ENCODE measurements around the gene RHBDL3. TPM values are rescaled to one million over a fixed set of nuclear protein-coding genes. Genes with fewer than 3 reads are reported as not detected.

Gene RHBDL3
- total RNA-seq, 1 experiment from 2014 or later = not detected

- no peaks in the 10 kb centered on the region for H3K9me2 ChIP-seq (replicated peaks; ENCODE audit: low read length)
- DNase-seq (no peak), ATAC-seq (no peak)
- no peaks in the 10 kb centered on the region for H3K36me3 ChIP-seq (ENCODE audit: low read depth, low read length)
- no peak for TF ChIP-seq EZH2 (IDR thresholded peaks at IDR 0.05; ENCODE audit: low read length, unreplicated experiment)
- TF ChIP-seq CTCF (conservative IDR thresholded peaks at IDR 0.05; ENCODE audit: low read depth, low read length) = no peak
- TF ChIP-seq EZH2phosphoT487 (IDR thresholded peaks at IDR 0.05; ENCODE audit: borderline replicate concordance, low read length) = no peak
- no peaks in the 10 kb centered on the region for H3K79me2 ChIP-seq (ENCODE audit: low read length)
- H3F3A ChIP-seq (ENCODE audit: low read length, unreplicated experiment) = no peaks in the 10 kb centered on the region
- no peak overlapping the region for H3K4me3 ChIP-seq (ENCODE audit: low read length)
- H3K27me3 ChIP-seq (ENCODE audit: low read length) = no peaks in the 10 kb centered on the region
- no peak overlapping the region for H2AFZ ChIP-seq (ENCODE audit: low read length)
- ChIA-PET POLR2A (ENCODE audit: unreplicated experiment) (interaction anchor here (0.7 kb wide), 1 partner anchor 69 kb away, joined by 3 read pairs; no protein-coding TSS in a partner anchor), CTCF (no interaction called here)
- no peaks in the 10 kb centered on the region for H4K20me1 ChIP-seq (ENCODE audit: low read length)
- BruUV-seq (replicated peaks) = no TSS peak
- H3K27ac ChIP-seq (ENCODE audit: low read length) = no peak overlapping the region
- H3K9ac ChIP-seq (ENCODE audit: low read length) = no peak overlapping the region
- intact Hi-C loops (cut with micrococcal nuclease) = no loop called here
- H3K4me1 ChIP-seq (ENCODE audit: insufficient read depth, low read length) = no peaks in the 10 kb centered on the region
- H3K9me3 ChIP-seq (ENCODE audit: low read length) = no peaks in the 10 kb centered on the region
- H3K4me2 ChIP-seq (ENCODE audit: low read length) = no peak overlapping the region
Measured at GRCh38 chr17:32239456-32239855, 26.2 kb upstream of the RHBDL3 start.

GRCh38 chr17:32240750-32241149 is 24.9 kb upstream of the RHBDL3 start:
- intact Hi-C loops (cut with micrococcal nuclease) = no loop called here

More at GRCh38 chr17:32240750-32241149, 24.9 kb upstream of the RHBDL3 start:
- Histone ChIP-seq H4K20me1 (ENCODE audit: low read length) (no peaks in the 10 kb centered on the region), H3F3A (ENCODE audit: low read length, unreplicated experiment) (no peaks in the 10 kb centered on the region), H3K4me2 (ENCODE audit: low read length) (no peak overlapping the region), H3K9me3 (ENCODE audit: low read length) (no peaks in the 10 kb centered on the region), H3K27ac (ENCODE audit: low read length) (no peak overlapping the region), H3K4me1 (ENCODE audit: insufficient read depth, low read length) (no peaks in the 10 kb centered on the region), H3K9ac (ENCODE audit: low read length) (no peak overlapping the region), H3K36me3 (ENCODE audit: low read depth, low read length) (no peaks in the 10 kb centered on the region), H3K27me3 (ENCODE audit: low read length) (no peaks in the 10 kb centered on the region), H3K79me2 (ENCODE audit: low read length) (no peaks in the 10 kb centered on the region), H2AFZ (ENCODE audit: low read length) (no peak overlapping the region), H3K9me2 (replicated peaks; ENCODE audit: low read length) (no peaks in the 10 kb centered on the region), H3K4me3 (ENCODE audit: low read length) (no peak overlapping the region)
- ChIA-PET POLR2A (ENCODE audit: unreplicated experiment) (no interaction called here), CTCF (no interaction called here)
- no peak for TF ChIP-seq CTCF (conservative IDR thresholded peaks at IDR 0.05; ENCODE audit: low read depth, low read length)
- TF ChIP-seq EZH2 (IDR thresholded peaks at IDR 0.05; ENCODE audit: low read length, unreplicated experiment) = no peak
- no peak for TF ChIP-seq EZH2phosphoT487 (IDR thresholded peaks at IDR 0.05; ENCODE audit: borderline replicate concordance, low read length)
- no peak for DNase-seq
- BruUV-seq (replicated peaks) = no TSS peak
- no peak for ATAC-seq
